ENCODE data around the gene TTC34.
"Not testable (repeated sequence)": the region's sequence is repeated elsewhere in the genome, so short reads cannot be mapped to it uniquely, and the experiment has no call there.

The TTC34 gene

GRCh38 chr1:2795926-2796325 is 5.6 kb downstream of the TTC34 start:
- no peak for DNase-seq

- no peak for DNase-seq
These were observed 10.3 kb downstream of the TTC34 start for GRCh38 chr1:2791027-2791760.

DNA sequence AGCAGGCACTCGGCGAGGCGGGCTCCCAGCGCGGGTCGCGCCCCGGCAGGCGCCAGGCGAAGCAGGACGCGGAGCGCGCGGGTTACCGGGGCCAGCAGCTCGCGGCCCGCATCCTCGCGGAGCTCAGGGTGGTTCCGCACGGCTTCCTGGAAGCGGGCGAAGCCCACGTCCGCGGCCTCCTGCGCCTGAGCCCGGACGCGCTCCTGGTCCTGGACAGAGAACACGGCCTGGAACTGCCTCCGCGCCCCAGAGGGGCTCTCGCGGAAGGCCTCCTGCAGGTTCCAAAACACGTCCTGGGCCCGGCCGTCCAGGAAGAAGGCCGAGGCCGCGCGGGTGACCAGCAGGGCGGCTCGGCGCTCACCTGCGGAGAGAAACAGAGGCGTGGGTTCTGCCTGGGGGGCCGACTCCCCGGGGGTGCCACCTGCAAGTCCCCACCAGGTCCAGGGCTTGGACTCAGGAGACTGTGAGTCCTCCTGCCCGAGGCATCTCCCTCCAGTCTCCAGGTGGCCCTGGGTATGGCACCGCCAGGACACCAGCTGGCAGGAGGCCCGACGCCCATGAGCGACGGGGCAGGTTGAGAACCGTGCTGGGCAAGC is 11.4 kb downstream of the TTC34 start:
- no peak for DNase-seq

- DNase-seq: peak; percentile 7
These were observed 12.1 kb downstream of the TTC34 start for GRCh38 chr1:2789164-2789985.

- no peak for DNase-seq
These were observed 12.9 kb downstream of the TTC34 start for GRCh38 chr1:2788506-2789163.

- no peak for DNase-seq
These were observed 14.2 kb downstream of the TTC34 start for GRCh38 chr1:2787163-2787911.

- DNase-seq: peak; percentile 67
These were observed 14.9 kb downstream of the TTC34 start for GRCh38 chr1:2786329-2787162.

DNA sequence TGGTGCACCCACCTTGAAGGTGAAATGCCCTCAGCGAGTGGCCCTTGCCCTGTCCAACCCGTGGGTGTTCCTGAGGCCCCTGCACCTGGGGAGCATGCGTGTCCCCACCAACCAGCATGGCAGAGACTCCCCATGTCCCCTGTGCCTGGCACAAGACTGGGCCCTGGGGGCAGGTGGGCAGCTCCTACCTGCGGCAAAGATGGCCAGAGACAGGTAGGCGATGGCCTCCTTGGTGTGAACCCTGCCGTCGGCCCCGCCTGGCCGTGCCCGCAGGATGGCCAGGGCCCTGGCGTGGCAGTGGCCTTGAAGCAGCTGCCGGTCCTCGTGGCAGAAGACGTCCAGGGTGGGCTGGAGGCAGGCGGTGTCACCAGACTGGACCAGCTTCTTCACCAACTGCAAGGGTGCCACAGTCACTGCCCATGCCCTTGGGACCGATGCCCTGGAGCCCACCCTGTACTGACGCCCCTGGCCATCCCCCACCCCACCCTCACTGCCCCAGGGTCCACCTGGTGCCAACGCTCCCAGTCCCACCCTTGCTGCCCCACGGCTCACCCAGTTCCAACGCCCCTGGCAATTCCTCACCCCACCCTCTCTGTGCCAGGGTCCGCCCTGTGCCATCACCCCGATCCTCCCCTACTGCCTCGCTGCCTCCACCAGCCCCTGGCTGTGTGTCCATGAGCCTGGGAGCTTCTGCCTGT is 15.7 kb downstream of the TTC34 start:
- DNase-seq: no peak

DNA sequence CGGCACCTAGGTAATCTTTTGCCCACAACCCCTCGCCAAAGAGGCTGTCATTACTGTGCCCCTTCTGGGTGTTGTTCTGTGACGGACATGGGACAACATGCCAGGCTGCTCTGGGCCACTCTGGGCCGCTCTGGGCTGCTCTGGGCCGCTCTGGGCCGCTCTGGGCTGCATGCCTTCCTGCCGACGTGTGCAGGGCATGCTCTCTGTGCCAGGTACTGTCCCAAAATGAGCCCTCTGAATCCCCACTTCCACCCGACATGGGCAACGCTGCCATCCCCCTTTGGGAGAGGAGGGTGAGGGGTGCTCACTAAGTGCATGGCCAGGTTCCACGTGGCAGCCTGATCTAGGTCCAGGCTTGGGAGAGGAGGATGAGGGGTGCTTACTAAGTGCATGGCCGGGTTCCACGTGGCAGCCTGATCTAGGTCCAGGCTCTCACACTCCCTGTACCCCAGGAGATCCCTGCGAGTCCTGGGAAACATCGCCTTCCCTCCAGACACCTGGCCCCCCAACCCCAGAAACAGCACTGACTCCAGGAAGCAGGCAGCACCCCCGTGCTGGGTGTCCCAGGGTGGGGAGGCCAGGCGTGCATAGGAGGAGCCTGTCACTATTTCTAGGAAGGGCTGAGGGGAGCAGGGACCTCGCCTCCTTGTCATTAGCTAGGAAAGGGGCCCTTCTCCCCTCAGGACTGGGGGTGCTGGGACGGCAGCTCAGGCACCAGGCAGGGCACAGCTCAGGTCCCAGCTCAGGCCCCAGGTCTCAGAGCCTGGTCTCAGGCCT is 16.5 kb downstream of the TTC34 start:
- DNase-seq: no peak

DNA sequence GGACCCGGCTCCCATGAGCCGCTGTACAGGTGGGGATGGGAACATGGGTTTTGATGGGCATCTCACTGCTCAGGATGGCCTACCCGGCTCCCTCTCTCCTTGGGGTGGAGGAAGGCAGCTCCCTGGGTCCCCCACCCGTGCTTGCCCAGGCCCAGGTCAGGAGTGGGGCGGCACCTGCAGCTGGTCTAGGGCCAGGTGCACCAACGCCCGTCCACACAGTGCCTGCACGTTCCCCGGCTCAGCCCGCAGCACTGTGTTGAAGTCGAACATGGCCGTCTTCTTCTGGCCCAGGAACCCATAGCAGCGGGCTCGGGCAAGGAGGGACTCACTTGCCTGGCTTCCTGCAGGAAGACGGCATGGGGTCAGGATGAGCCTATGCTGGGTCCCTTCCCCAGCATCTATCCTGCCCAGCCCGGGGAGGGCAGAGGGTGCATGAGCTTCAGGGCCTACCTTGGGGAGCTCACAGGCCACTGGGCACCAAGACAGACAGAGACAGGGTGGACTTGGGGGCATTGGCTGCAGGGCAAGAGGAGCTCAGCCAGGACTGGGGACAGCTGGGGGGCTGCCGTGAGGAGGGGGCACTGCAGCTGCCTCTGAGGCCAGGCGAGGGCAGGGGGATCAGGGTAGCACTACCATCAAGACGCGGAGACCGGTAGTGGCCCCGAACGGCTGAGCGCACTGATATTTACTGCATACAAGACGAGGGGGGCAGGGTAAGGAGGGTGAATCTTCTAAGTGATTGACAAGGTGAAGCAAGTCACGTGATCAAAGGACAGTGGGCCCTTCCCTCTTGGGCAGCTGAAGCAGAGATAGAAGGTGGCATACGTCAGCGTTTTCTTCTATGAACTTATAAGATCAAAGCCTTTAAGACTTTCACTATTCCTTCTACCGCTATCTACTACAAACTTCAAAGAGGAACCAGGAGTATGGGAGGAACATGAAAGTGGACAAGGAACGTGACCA is 17.8 kb downstream of the TTC34 start:
- no peak for DNase-seq

GRCh38 chr1:2783069-2783434 is 18.4 kb downstream of the TTC34 start:
- no peak for DNase-seq

- no peak for DNase-seq
These were observed 19.9 kb downstream of the TTC34 start for GRCh38 chr1:2781627-2782026.

DNA sequence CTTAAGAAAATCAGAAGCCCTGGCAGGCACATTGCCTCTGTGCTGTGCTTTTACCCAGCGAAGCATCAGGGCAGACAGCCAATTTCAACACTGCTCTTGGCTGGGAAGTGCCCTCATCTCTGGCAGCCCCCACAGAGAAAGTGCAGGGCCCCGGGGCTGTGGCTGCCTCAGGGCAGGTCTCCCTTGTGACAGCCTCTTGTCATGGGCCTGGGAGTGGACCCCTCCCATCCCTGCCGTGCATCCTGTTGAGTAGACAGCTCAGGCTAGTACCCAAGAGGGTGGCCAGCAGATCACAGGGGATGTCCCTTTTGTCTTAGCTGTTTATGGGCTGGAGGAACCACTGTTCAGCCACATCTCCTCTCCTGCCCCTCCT is 23.3 kb downstream of the TTC34 start:
- DNase-seq: no peak

DNA sequence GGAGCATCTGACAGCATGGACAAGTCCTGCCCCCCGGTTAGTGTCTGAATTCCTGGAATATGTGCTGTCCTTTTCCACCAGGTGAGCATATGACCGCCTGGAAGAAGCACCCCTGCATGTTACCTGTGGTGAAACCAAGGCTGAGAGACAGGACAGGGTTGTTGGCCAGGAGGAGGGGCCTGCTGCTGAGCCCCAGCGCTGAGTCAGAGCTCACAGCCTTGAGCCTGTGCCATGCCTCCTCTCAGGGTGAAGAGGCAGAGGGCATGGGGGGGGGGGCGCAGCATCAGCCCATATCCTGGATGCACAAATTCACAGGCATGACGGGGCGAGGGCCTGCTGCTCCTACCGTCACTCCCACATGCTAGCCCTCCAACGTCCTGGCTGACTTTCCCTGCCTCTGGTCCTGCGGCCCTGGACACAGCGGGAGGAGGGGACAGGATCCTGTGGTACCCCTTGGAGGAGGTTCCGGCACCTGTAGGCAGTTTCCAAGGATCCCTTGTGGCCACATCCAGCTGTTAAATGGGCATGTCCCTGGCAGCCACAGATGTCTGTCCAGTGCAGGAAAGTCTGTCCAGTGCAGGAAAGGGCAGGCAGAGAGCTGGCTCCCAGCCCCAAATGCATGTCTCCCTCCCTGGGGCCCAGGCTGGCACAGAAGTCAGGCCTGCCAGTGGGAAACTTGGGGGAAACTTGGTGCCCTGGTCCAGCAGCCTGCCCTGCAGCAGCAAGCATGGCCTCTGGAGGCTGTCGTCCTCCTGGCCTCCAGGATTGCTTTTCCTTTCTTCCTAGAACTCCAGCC is 23.9 kb downstream of the TTC34 start:
- DNase-seq: no peak

GRCh38 chr1:2775333-2775732 is 26.2 kb downstream of the TTC34 start:
- not testable (repeated sequence) for DNase-seq

GRCh38 chr1:2768052-2768451 is 33.4 kb downstream of the TTC34 start:
- not testable (repeated sequence) for DNase-seq

GRCh38 chr1:2759433-2759832 is 42.1 kb downstream of the TTC34 start:
- not testable (repeated sequence) for DNase-seq

DNA sequence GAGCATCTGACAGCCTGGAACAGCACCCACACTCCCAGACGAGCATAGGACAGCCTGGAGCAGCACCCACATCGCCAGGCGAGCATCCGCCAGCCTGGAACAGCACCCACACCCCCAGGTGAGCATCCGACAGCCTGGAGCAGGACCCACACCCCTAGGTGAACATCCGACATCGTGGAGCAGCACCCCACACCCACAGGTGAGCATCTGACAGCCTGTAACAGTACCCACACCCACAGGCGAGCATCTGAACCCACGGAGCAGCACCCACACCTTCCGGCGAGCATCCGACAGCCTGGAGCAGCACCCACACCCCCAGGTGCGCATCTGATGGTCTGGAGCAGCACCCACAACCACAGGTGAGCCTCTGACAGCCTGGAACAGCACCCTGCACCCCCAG is 44.0 kb downstream of the TTC34 start:
- DNase-seq: not testable (repeated sequence)

Measured in suppressor macrophage treated with lipopolysaccharide for 4 hours (primary cell).